Endothelial cell of umbilical vein (primary cell): Measurements from ENCODE around the gene MGAT5B. TPM values are rescaled to one million over a fixed set of nuclear protein-coding genes. Genes with fewer than 3 reads are reported as not detected.
A peak's percentile ranks its signal among the peaks of the same experiment; 100 is the strongest.

Source experiments
- BruUV-seq: library from RNA; stranded (reverse); fragments of 400-500 nt; replicated peaks from 2 replicates; lab custom pipeline; 2021; lab: Mats Ljungman, UMichigan
- CTCF ChIA-PET: fragments of 300-600, 350-600 bp; sonication (Branson Sonifier 250); formaldehyde crosslinking; loops from one replicate; lab custom pipeline; 2021; ENCODE audit warnings: antibody characterized with exemption, inconsistent platforms; lab: Charles Lee
- POLR2A ChIA-PET: fragments of 300-600, 350-600 bp; sonication (Branson Sonifier 250); formaldehyde crosslinking; loops from one replicate; lab custom pipeline; 2021; ENCODE audit warnings: antibody characterized with exemption, inconsistent platforms; lab: Charles Lee
- DNase-seq: peaks from one replicate; pipeline ENCODE4 v3.0.0-alpha.2; 2011; ENCODE audit warnings: low read depth, low spot score
- FAIRE-seq: peaks from 2 replicates; lab custom pipeline; 2011; peaks lifted over from hg19 to GRCh38; lab: Jason Lieb, UNC
- H2AFZ ChIP-seq: 2 replicates; pipeline ENCODE4 v1.6.0; 2012; ENCODE audit warnings: low read depth, low read length, control low read depth, inconsistent platforms
- H3K27ac ChIP-seq: 2 replicates; pipeline ENCODE4 v1.5.1; 2011; ENCODE audit warnings: low read depth, mild to moderate bottlenecking, control low read depth, low read length, moderate library complexity; ENCODE audit not compliant: insufficient read depth
- H3K27me3 ChIP-seq, 2 experiments: 2 replicates each; pipeline versions ENCODE4 v1.6.0 to v1.6.1; 2011; ENCODE audit warnings: low read length in 2 of 2, mixed read lengths in 1 of 2; ENCODE audit not compliant: control insufficient read depth in 2 of 2, insufficient read depth in 2 of 2
- H3K36me3 ChIP-seq, 2 experiments: 2 replicates in 1 of 2; 3 replicates in 1 of 2; pipeline ENCODE4 v1.5.1; 2011; ENCODE audit warnings: low read length in 2 of 2, mild to moderate bottlenecking in 1 of 2, moderate library complexity in 1 of 2; ENCODE audit not compliant: control insufficient read depth in 2 of 2, insufficient read depth in 2 of 2; ENCODE audit errors: extremely low read depth in 1 of 2
- H3K4me1 ChIP-seq: 3 replicates; pipeline ENCODE4 v1.5.1; 2011; ENCODE audit warnings: mild to moderate bottlenecking, low read length; ENCODE audit not compliant: control insufficient read depth, insufficient read depth; ENCODE audit errors: extremely low read depth
- H3K4me2 ChIP-seq: 2 replicates; pipeline ENCODE4 v1.6.1; 2011; ENCODE audit warnings: low read length, control low read depth, mixed read lengths; ENCODE audit not compliant: insufficient read depth
- H3K4me3 ChIP-seq, 3 experiments: fragments of 200-600 bp in 1 of 3; sonication (generic), shearing (Covaris generic) in 1 of 3; replicated peaks in 1 of 3; 2 replicates each; pipeline ENCODE4 v1.5.1; 2011 to 2016; ENCODE audit warnings: control low read depth in 3 of 3, low read length in 3 of 3, mild to moderate bottlenecking in 2 of 3, inconsistent platforms in 1 of 3, low read depth in 1 of 3, moderate library complexity in 1 of 3; ENCODE audit not compliant: insufficient read depth in 1 of 3
- H3K79me2 ChIP-seq: 2 replicates; pipeline ENCODE4 v1.6.0; 2012; ENCODE audit warnings: low read length, inconsistent platforms; ENCODE audit not compliant: control insufficient read depth, insufficient read depth
- H3K9ac ChIP-seq: replicated peaks from 2 replicates; pipeline ENCODE3; 2011; ENCODE audit warnings: low read length, control low read depth; ENCODE audit not compliant: insufficient read depth; ENCODE audit errors: extremely low read depth
- H3K9me1 ChIP-seq: replicated peaks from 3 replicates; pipeline ENCODE4 v1.6.0; 2011; ENCODE audit warnings: mild to moderate bottlenecking, low read length; ENCODE audit not compliant: control insufficient read depth, insufficient read depth; ENCODE audit errors: extremely low read depth
- H3K9me3 ChIP-seq: replicated peaks from 2 replicates; pipeline ENCODE4 v1.5.1; 2012; ENCODE audit warnings: low read length, inconsistent platforms; ENCODE audit not compliant: control insufficient read depth, insufficient read depth
- H4K20me1 ChIP-seq: replicated peaks from 2 replicates; pipeline ENCODE3; 2011; ENCODE audit warnings: mild to moderate bottlenecking, low read length; ENCODE audit not compliant: control insufficient read depth, insufficient read depth; ENCODE audit errors: extremely low read depth
- CTCF ChIP-seq, 2 donors: IDR thresholded peaks; 1 replicate in 1 of 2; 2 replicates in 1 of 2; pipeline ENCODE4 v1.5.1; 2011; ENCODE audit warnings: low read length in 2 of 2, mild to moderate bottlenecking in 2 of 2, moderate library complexity in 2 of 2, control low read depth in 1 of 2, inconsistent platforms in 1 of 2, low read depth in 1 of 2; ENCODE audit not compliant: insufficient read depth in 1 of 2; ENCODE audit errors: extremely low read depth in 1 of 2
- EZH2 ChIP-seq: IDR thresholded peaks from 2 replicates; pipeline ENCODE4 v1.6.1; 2012; ENCODE audit warnings: borderline replicate concordance, low read depth, mild to moderate bottlenecking, moderate library complexity, low read length, inconsistent platforms; ENCODE audit not compliant: severe bottlenecking
- FOS ChIP-seq: IDR thresholded peaks from 2 replicates; pipeline ENCODE4 v1.6.1; 2011; ENCODE audit warnings: mild to moderate bottlenecking, low read length, moderate library complexity, borderline replicate concordance; ENCODE audit not compliant: insufficient read depth
- GATA2 ChIP-seq: IDR thresholded peaks from 2 replicates; pipeline ENCODE4 v1.7.0; 2011; ENCODE audit warnings: low read depth, mild to moderate bottlenecking, moderate library complexity, mixed read lengths, low read length; ENCODE audit not compliant: insufficient read length, insufficient read depth
- JUN ChIP-seq: IDR thresholded peaks from 2 replicates; pipeline ENCODE4 v1.6.1; 2011; ENCODE audit warnings: borderline replicate concordance, low read depth; ENCODE audit not compliant: insufficient read length, insufficient read depth
- MAX ChIP-seq: IDR thresholded peaks from 2 replicates; pipeline ENCODE4 v1.6.1; 2011; ENCODE audit not compliant: insufficient read depth, insufficient read length
- MYC ChIP-seq: IDR thresholded peaks from one replicate; pipeline ENCODE4 v1.6.1; 2011; ENCODE audit warnings: mild to moderate bottlenecking, low read depth, low read length
- POLR2A ChIP-seq: IDR thresholded peaks from 2 replicates; pipeline ENCODE4 v1.6.1; 2012; ENCODE audit warnings: low read depth, mild to moderate bottlenecking, control low read depth, low read length
- POLR2AphosphoS5 ChIP-seq: IDR thresholded peaks from 2 replicates; pipeline ENCODE4 v1.6.1; 2012; ENCODE audit warnings: low read depth, mild to moderate bottlenecking, control low read depth, low read length, moderate library complexity; ENCODE audit not compliant: insufficient read depth
- dilution Hi-C: fragments of 300-500 bp; cut with MboI; formaldehyde crosslinking; loops from one replicate; pipeline ENCODE4 v1.15.0; 2019; ENCODE audit warnings: low sequenced_read_pairs; ENCODE audit not compliant: extremely low pct_ligation_motif_present
- intact Hi-C: fragments of 100-400 bp; cut with micrococcal nuclease; formaldehyde crosslinking; loops from one replicate; pipeline ENCODE4 v1.10.0; 2022
- polyA plus RNA-seq, 4 experiments: library from polyadenylated mRNA; depleted of rRNA in 3 of 4; stranded (reverse) in 3 of 4; unstranded in 1 of 4; fragments of >200 nt; gene quantifications; 2 replicates each; pipeline versions ENCODE4 v1.2.1 to v1.2.3, GENCODE V29; 2011 to 2012; ENCODE audit warnings: missing spikeins in 1 of 4
- total RNA-seq: library from RNA; stranded (reverse); gene quantifications from 2 replicates; pipeline ENCODE4 v1.2.3, GENCODE V29; 2021

Gene MGAT5B
- total and polyA plus RNA-seq, 2 donors (not counting 3 experiments of a cell fraction or from before 2014, with no cell fraction given), result 1.7 to 2.1 TPM

- no peaks in the 10 kb centered on the region for H3K79me2 ChIP-seq
- ChIA-PET CTCF (interaction anchor here (1.3 to 8.4 kb wide), 6 partner anchors 10 to 219 kb away, joined by 3 to 334 read pairs (median 10); no protein-coding TSS in a partner anchor), POLR2A (interaction anchor here (0.6 kb wide), 1 partner anchor 177 kb away, joined by 3 read pairs; no protein-coding TSS in a partner anchor)
- DNase-seq, result no peak
- intact Hi-C loops (loop anchor here (5.0 kb wide), 2 partner anchors 77 to 378 kb away; no protein-coding TSS in a partner anchor), dilution Hi-C loops (no loop called here)
- no peak for FAIRE-seq
- no peak overlapping the region for H3K4me3 ChIP-seq
- H3K4me1 ChIP-seq, result peaks cover 32% of the 10 kb centered on the region
- H3K9me1 ChIP-seq, result no peaks in the 10 kb centered on the region
- H3K27me3 ChIP-seq, result peaks cover 0 to 12% of the 10 kb centered on the region in 2 experiments
- no peaks in the 10 kb centered on the region for H3K36me3 ChIP-seq
- no TSS peak for BruUV-seq
- no peak overlapping the region for H2AFZ ChIP-seq
- no peaks in the 10 kb centered on the region for H4K20me1 ChIP-seq
- no peak overlapping the region for H3K27ac ChIP-seq
- TF ChIP-seq POLR2A, result no peak
- TF ChIP-seq EZH2, result peak; percentile 82
- no peak overlapping the region for H3K4me2 ChIP-seq
- no peak overlapping the region for H3K9ac ChIP-seq
- H3K9me3 ChIP-seq, result no peaks in the 10 kb centered on the region
Measured at GRCh38 chr17:76869496-76870376, 1.5 kb downstream of the MGAT5B start.

- ChIA-PET POLR2A (no interaction called here), CTCF (interaction anchor here (1.4 to 8.4 kb wide), 3 partner anchors 9 to 194 kb away, joined by 4 to 334 read pairs (median 60); no protein-coding TSS in a partner anchor)
- H3K27me3 ChIP-seq, result peaks cover 0 to 12% of the 10 kb centered on the region in 2 experiments
- H3K27ac ChIP-seq, result no peak overlapping the region
- H3K9me3 ChIP-seq, result no peaks in the 10 kb centered on the region
- no peak overlapping the region for H3K4me3 ChIP-seq
- DNase-seq (no peak), FAIRE-seq (no peak)
- intact Hi-C loops (no loop called here), dilution Hi-C loops (no loop called here)
- no peaks in the 10 kb centered on the region for H3K79me2 ChIP-seq
- no peak overlapping the region for H3K4me2 ChIP-seq
- no peaks in the 10 kb centered on the region for H3K9me1 ChIP-seq
- BruUV-seq, result no TSS peak
- H3K9ac ChIP-seq, result no peak overlapping the region
- H3K36me3 ChIP-seq, result no peaks in the 10 kb centered on the region
- no peak overlapping the region for H2AFZ ChIP-seq
- H3K4me1 ChIP-seq, result peaks cover 32% of the 10 kb centered on the region
- no peak for TF ChIP-seq FOS
- no peak for TF ChIP-seq POLR2AphosphoS5
- TF ChIP-seq POLR2A, result no peak
- no peak for TF ChIP-seq GATA2
- TF ChIP-seq JUN, result no peak
- TF ChIP-seq EZH2, result no peak
- no peak for TF ChIP-seq MAX
- TF ChIP-seq CTCF (IDR thresholded peaks at IDR 0.05; ENCODE audit: extremely low read depth in 1 of 2, insufficient read depth in 1 of 2, low read depth in 1 of 2, low read length in 2 of 2), result no peak
- TF ChIP-seq MYC, result no peak
- H4K20me1 ChIP-seq, result no peaks in the 10 kb centered on the region
Measured at GRCh38 chr17:76870377-76870714, 2.1 kb downstream of the MGAT5B start.
